K562 (cell line): ENCODE data around the gene ALG6.

ENCODE experiments used
- CBX3 ChIP-seq, 2 experiments: IDR thresholded peaks; 1 replicate in 1 of 2; 2 replicates in 1 of 2; pipeline ENCODE4 v1.6.1; 2012; ENCODE audit warnings: inconsistent platforms in 2 of 2, low read length in 2 of 2, borderline replicate concordance in 1 of 2, control low read depth in 1 of 2
- CHCHD3 ChIP-seq: fragments of 250-450 bp; sonication (Bioruptor Pico); IDR thresholded peaks from 2 replicates; pipeline ENCODE4 v2.1.2; 2022; ENCODE audit warnings: mild to moderate bottlenecking
- SREBF2 ChIP-seq: sonication (generic); formaldehyde crosslinking; IDR thresholded peaks from 2 replicates; pipeline ENCODE4 v1.4.0; 2020; ENCODE audit warnings: mild to moderate bottlenecking, missing genetic modification reagents
- SRF ChIP-seq, 2 experiments: fragments of 250-450, 450-650 bp in 1 of 2; sonication (Bioruptor Pico) in 1 of 2; sonication (generic) in 1 of 2; formaldehyde crosslinking; IDR thresholded peaks; 2 replicates each; pipeline versions ENCODE4 v1.5.0 to v1.5.1; 2020 to 2022; ENCODE audit warnings: mild to moderate bottlenecking in 1 of 2, missing genetic modification reagents in 1 of 2
- TF ChIP-seq, protein P1 (sequence below), 3 experiments: IDR thresholded peaks in 2 of 3; conservative IDR thresholded peaks in 1 of 3; 2 replicates each; pipeline ENCODE4 v1.5.1; 2011 to 2012; ENCODE audit warnings: low read length in 3 of 3, mild to moderate bottlenecking in 3 of 3, control low read depth in 2 of 3, improper control_type of control experiment in 1 of 3, inconsistent platforms in 1 of 3, low read depth in 1 of 3, mixed read lengths in 1 of 3, moderate library complexity in 1 of 3; ENCODE audit not compliant: insufficient read depth in 2 of 3

- TF ChIP-seq SREBF2 (no peak), SRF (CRISPR knock-in tag; IDR thresholded peaks at IDR 0.05) (no peak), CBX3 (IDR thresholded peaks at IDR 0.05; ENCODE audit: borderline replicate concordance in 1 of 2, low read length in 2 of 2) (no peak), CHCHD3 (CRISPR knock-in tag) (no peak)
- TF ChIP-seq, protein P1, sequence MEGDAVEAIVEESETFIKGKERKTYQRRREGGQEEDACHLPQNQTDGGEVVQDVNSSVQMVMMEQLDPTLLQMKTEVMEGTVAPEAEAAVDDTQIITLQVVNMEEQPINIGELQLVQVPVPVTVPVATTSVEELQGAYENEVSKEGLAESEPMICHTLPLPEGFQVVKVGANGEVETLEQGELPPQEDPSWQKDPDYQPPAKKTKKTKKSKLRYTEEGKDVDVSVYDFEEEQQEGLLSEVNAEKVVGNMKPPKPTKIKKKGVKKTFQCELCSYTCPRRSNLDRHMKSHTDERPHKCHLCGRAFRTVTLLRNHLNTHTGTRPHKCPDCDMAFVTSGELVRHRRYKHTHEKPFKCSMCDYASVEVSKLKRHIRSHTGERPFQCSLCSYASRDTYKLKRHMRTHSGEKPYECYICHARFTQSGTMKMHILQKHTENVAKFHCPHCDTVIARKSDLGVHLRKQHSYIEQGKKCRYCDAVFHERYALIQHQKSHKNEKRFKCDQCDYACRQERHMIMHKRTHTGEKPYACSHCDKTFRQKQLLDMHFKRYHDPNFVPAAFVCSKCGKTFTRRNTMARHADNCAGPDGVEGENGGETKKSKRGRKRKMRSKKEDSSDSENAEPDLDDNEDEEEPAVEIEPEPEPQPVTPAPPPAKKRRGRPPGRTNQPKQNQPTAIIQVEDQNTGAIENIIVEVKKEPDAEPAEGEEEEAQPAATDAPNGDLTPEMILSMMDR (IDR thresholded peaks at IDR 0.05 in 2 of 3, conservative IDR thresholded peaks at IDR 0.05 in 1 of 3; ENCODE audit: insufficient read depth in 2 of 3, low read depth in 1 of 3, low read length in 3 of 3) = no peak
These were observed 34.5 kb downstream of the ALG6 start for GRCh38 chr1:63401945-63402344.
